Neuronal stem cell (in vitro differentiated cells): ENCODE data around the gene SP6.

ENCODE experiments used
- DNase-seq: peaks from one replicate; pipeline ENCODE4 v3.0.0-alpha.2; 2013; ENCODE audit warnings: low spot score
- H2AFZ ChIP-seq: one replicate; pipeline ENCODE4 v1.6.1; 2013; ENCODE audit warnings: mild to moderate bottlenecking, low read length, inconsistent platforms
- H2AK5ac ChIP-seq: 2 replicates; pipeline ENCODE4 v1.6.1; 2013; ENCODE audit warnings: low read depth, mild to moderate bottlenecking, inconsistent platforms, low read length, moderate library complexity, mixed read lengths
- H2BK120ac ChIP-seq: 2 replicates; pipeline ENCODE4 v1.6.1; 2013; ENCODE audit warnings: low read depth, mild to moderate bottlenecking, inconsistent platforms, low read length, moderate library complexity, mixed read lengths
- H2BK12ac ChIP-seq: one replicate; pipeline ENCODE4 v1.6.1; 2013; ENCODE audit warnings: low read length, inconsistent platforms
- H2BK15ac ChIP-seq: 2 replicates; pipeline ENCODE4 v1.6.1; 2013; ENCODE audit warnings: mild to moderate bottlenecking, low read length, inconsistent platforms, mixed read lengths
- H2BK5ac ChIP-seq: one replicate; pipeline ENCODE4 v1.6.1; 2013; ENCODE audit warnings: inconsistent platforms, mild to moderate bottlenecking, low read length, moderate library complexity
- H3K14ac ChIP-seq: one replicate; pipeline ENCODE4 v1.6.1; 2013; ENCODE audit warnings: low read length, inconsistent platforms
- H3K18ac ChIP-seq: 2 replicates; pipeline ENCODE4 v1.6.1; 2013; ENCODE audit warnings: low read length, inconsistent platforms
- H3K23ac ChIP-seq: 2 replicates; pipeline ENCODE4 v1.6.1; 2013; ENCODE audit warnings: low read depth, mild to moderate bottlenecking, mixed read lengths, low read length, inconsistent platforms; ENCODE audit not compliant: poor library complexity
- H3K27ac ChIP-seq: replicated peaks from 3 replicates; pipeline ENCODE4 v1.5.1; 2013; ENCODE audit warnings: low read length, inconsistent platforms
- H3K27me3 ChIP-seq, 3 experiments: 2 replicates each; pipeline ENCODE4 v1.6.1; 2013; ENCODE audit warnings: low read length in 3 of 3, mild to moderate bottlenecking in 2 of 3, inconsistent platforms in 1 of 3, low read depth in 1 of 3, mixed read lengths in 1 of 3, moderate library complexity in 1 of 3; ENCODE audit not compliant: control insufficient read depth in 3 of 3, insufficient read depth in 3 of 3
- H3K36me3 ChIP-seq, 2 donors: replicated peaks in 1 of 2; 2 replicates each; pipeline ENCODE4 v1.6.1; 2013; ENCODE audit warnings: low read length in 2 of 2; ENCODE audit not compliant: control insufficient read depth in 2 of 2, insufficient read depth in 2 of 2
- H3K4ac ChIP-seq: 2 replicates; pipeline ENCODE4 v1.6.1; 2013; ENCODE audit warnings: inconsistent platforms, mild to moderate bottlenecking, low read length, moderate library complexity
- H3K4me1 ChIP-seq, 2 donors: 1 replicate in 1 of 2; 2 replicates in 1 of 2; pipeline ENCODE4 v1.6.1; 2013; ENCODE audit warnings: low read length in 2 of 2, low read depth in 1 of 2; ENCODE audit not compliant: control insufficient read depth in 2 of 2, insufficient read depth in 1 of 2
- H3K4me2 ChIP-seq: one replicate; pipeline ENCODE4 v1.6.1; 2013; ENCODE audit warnings: mild to moderate bottlenecking, low read length, inconsistent platforms; ENCODE audit not compliant: insufficient read depth, poor library complexity, severe bottlenecking
- H3K4me3 ChIP-seq, 2 donors: 2 replicates each; pipeline ENCODE4 v1.5.1; 2013; ENCODE audit warnings: low read length in 2 of 2, mild to moderate bottlenecking in 2 of 2, inconsistent platforms in 1 of 2, moderate library complexity in 1 of 2
- H3K79me1 ChIP-seq: one replicate; pipeline ENCODE4 v1.6.1; 2013; ENCODE audit warnings: low read depth, mild to moderate bottlenecking, inconsistent platforms, low read length, moderate library complexity
- H3K9ac ChIP-seq: one replicate; pipeline ENCODE4 v1.6.1; 2013; ENCODE audit warnings: mild to moderate bottlenecking, low read depth, low read length, inconsistent platforms; ENCODE audit not compliant: poor library complexity
- H3K9me3 ChIP-seq, 2 donors: replicated peaks in 1 of 2; 2 replicates each; pipeline versions ENCODE3 to v1.6.1; 2013; ENCODE audit warnings: low read length in 2 of 2, mild to moderate bottlenecking in 2 of 2, inconsistent platforms in 1 of 2, low read depth in 1 of 2, mixed read lengths in 1 of 2, moderate library complexity in 1 of 2; ENCODE audit not compliant: control insufficient read depth in 2 of 2, insufficient read depth in 1 of 2
- H4K8ac ChIP-seq: one replicate; pipeline ENCODE4 v1.6.1; 2013; ENCODE audit warnings: low read depth, mild to moderate bottlenecking, inconsistent platforms, low read length, moderate library complexity
- H4K91ac ChIP-seq: one replicate; pipeline ENCODE4 v1.6.1; 2013; ENCODE audit warnings: low read length, low read depth, mild to moderate bottlenecking, inconsistent platforms; ENCODE audit not compliant: poor library complexity
- WGBS, 2 donors: extraction: QIAGEN DNeasy Blood & Tissue Kit; methylation state at CpG; one replicate each; pipeline ENCODE4 v1.1.7; 2013; ENCODE audit warnings: missing lambda C conversion rate in 2 of 2, mixed read lengths in 1 of 2; ENCODE audit not compliant: insufficient read length in 2 of 2, insufficient replicate concordance in 1 of 2; ENCODE audit errors: extremely low coverage in 2 of 2; 5-methylcytosine and 5-hydroxymethylcytosine counted together

SP6 gene

GRCh38 chr17:47819475-47819874 lies 31.5 kb downstream of the SP6 start:
- Histone ChIP-seq H2BK12ac (no peak overlapping the region), H3K27me3 (no peaks in the 10 kb centered on the region), H2BK5ac (no peak overlapping the region), H4K91ac (no peak overlapping the region), H3K4me2 (no peak overlapping the region), H2BK120ac (no peak overlapping the region), H3K36me3 (peaks cover 18 to 21% of the 10 kb centered on the region in 2 donors), H3K14ac (no peak overlapping the region), H3K4me3 (no peak overlapping the region), H2BK15ac (no peak overlapping the region), H3K27ac (no peak overlapping the region), H3K4me1 (peaks cover 7 to 9% of the 10 kb centered on the region in 2 donors), H3K18ac (no peak overlapping the region), H3K23ac (no peak overlapping the region), H3K4ac (no peak overlapping the region), H2AFZ (no peak overlapping the region), H3K9ac (no peak overlapping the region), H4K8ac (no peak overlapping the region), H3K9me3 (no peaks in the 10 kb centered on the region), H3K79me1 (peaks cover 4% of the 10 kb centered on the region), H2AK5ac (no peak overlapping the region)
- DNase-seq = no peak
- WGBS, 2 donors = no CpG with 5 or more reads among the region's 10 CpGs

GRCh38 chr17:47818002-47818695 lies 32.8 kb downstream of the SP6 start:
- peaks cover 4% of the 10 kb centered on the region for H3K79me1 ChIP-seq
- H4K91ac ChIP-seq = no peak overlapping the region
- H3K9ac ChIP-seq = peak overlapping the region; percentile 38
- no peaks in the 10 kb centered on the region for H3K27me3 ChIP-seq
- no peak overlapping the region for H2AK5ac ChIP-seq
- H2BK120ac ChIP-seq = no peak overlapping the region
- H3K23ac ChIP-seq = no peak overlapping the region
- no peak overlapping the region for H2BK12ac ChIP-seq
- H3K4me2 ChIP-seq = no peak overlapping the region
- peaks cover 7 to 8% of the 10 kb centered on the region in 2 donors for H3K36me3 ChIP-seq
- H2AFZ ChIP-seq = no peak overlapping the region
- no peaks in the 10 kb centered on the region for H3K9me3 ChIP-seq
- no CpG with 5 or more reads among the region's 11 CpGs for WGBS, 2 donors
- no peak overlapping the region for H2BK5ac ChIP-seq
- H4K8ac ChIP-seq = no peak overlapping the region
- no peak for DNase-seq
- no peak overlapping the region for H3K18ac ChIP-seq
- H3K27ac ChIP-seq = no peak overlapping the region
- H3K4ac ChIP-seq = no peak overlapping the region
- no peak overlapping the region for H3K14ac ChIP-seq
- H3K4me3 ChIP-seq = no peak overlapping the region
- no peak overlapping the region for H2BK15ac ChIP-seq
- H3K4me1 ChIP-seq = peaks cover 7 to 9% of the 10 kb centered on the region in 2 donors

- DNase-seq = no peak
- Histone ChIP-seq H3K9me3 (no peaks in the 10 kb centered on the region), H3K4me2 (no peak overlapping the region), H4K8ac (no peak overlapping the region), H3K23ac (no peak overlapping the region), H3K4ac (no peak overlapping the region), H3K27me3 (no peaks in the 10 kb centered on the region), H3K4me3 (no peak overlapping the region), H4K91ac (no peak overlapping the region), H3K79me1 (peaks cover 4% of the 10 kb centered on the region), H2BK12ac (no peak overlapping the region), H2AK5ac (no peak overlapping the region), H2AFZ (no peak overlapping the region), H3K14ac (no peak overlapping the region), H3K9ac (peak overlapping the region; percentile 70), H3K4me1 (peaks cover 5 to 7% of the 10 kb centered on the region in 2 donors), H3K36me3 (peaks cover 7 to 8% of the 10 kb centered on the region in 2 donors), H2BK15ac (no peak overlapping the region), H3K18ac (no peak overlapping the region), H2BK120ac (no peak overlapping the region), H3K27ac (no peak overlapping the region), H2BK5ac (no peak overlapping the region)
- no CpG with 5 or more reads among the region's 10 CpGs for WGBS, 2 donors
These were observed 34.0 kb downstream of the SP6 start for GRCh38 chr17:47816947-47817346.

- no peak overlapping the region for H4K91ac ChIP-seq
- H3K9ac ChIP-seq = peak overlapping the region; percentile 70
- no CpG with 5 or more reads among the region's 21 CpGs for WGBS, 2 donors
- H3K18ac ChIP-seq = no peak overlapping the region
- no peak overlapping the region for H3K4ac ChIP-seq
- H2BK120ac ChIP-seq = no peak overlapping the region
- H3K9me3 ChIP-seq = no peaks in the 10 kb centered on the region
- H3K36me3 ChIP-seq = peaks cover 7 to 8% of the 10 kb centered on the region in 2 donors
- H2BK5ac ChIP-seq = peak overlapping the region; percentile 39
- peaks cover 4 to 5% of the 10 kb centered on the region in 2 donors for H3K4me1 ChIP-seq
- no peak overlapping the region for H2AK5ac ChIP-seq
- no peak overlapping the region for H3K14ac ChIP-seq
- H3K79me1 ChIP-seq = peaks cover 4% of the 10 kb centered on the region
- DNase-seq = no peak
- H3K4me2 ChIP-seq = no peak overlapping the region
- H2BK15ac ChIP-seq = no peak overlapping the region
- H3K27ac ChIP-seq = no peak overlapping the region
- H3K27me3 ChIP-seq = no peaks in the 10 kb centered on the region
- no peak overlapping the region for H3K23ac ChIP-seq
- no peak overlapping the region for H2BK12ac ChIP-seq
- H2AFZ ChIP-seq = no peak overlapping the region
- peak overlapping the region in 1 of 2 donors; percentile 48 for H3K4me3 ChIP-seq
- H4K8ac ChIP-seq = no peak overlapping the region
These were observed 34.7 kb downstream of the SP6 start for GRCh38 chr17:47816111-47816735.
